Nasal cavity respiratory epithelium epithelial cell of viscerocranial mucosa (primary cell): Measurements from ENCODE around the gene GSTP1. TPM values are rescaled to one million over a fixed set of nuclear protein-coding genes. Genes with fewer than 3 reads are reported as not detected.

Experiments
- total RNA-seq: library from RNA; depleted of rRNA; stranded (reverse); fragments of >200 nt; gene quantifications from 2 replicates; pipeline ENCODE4 v1.2.3, GENCODE V29; 2014

Gene GSTP1
- 1,128 and 1,985 TPM in 2 replicates for total RNA-seq

DNA sequence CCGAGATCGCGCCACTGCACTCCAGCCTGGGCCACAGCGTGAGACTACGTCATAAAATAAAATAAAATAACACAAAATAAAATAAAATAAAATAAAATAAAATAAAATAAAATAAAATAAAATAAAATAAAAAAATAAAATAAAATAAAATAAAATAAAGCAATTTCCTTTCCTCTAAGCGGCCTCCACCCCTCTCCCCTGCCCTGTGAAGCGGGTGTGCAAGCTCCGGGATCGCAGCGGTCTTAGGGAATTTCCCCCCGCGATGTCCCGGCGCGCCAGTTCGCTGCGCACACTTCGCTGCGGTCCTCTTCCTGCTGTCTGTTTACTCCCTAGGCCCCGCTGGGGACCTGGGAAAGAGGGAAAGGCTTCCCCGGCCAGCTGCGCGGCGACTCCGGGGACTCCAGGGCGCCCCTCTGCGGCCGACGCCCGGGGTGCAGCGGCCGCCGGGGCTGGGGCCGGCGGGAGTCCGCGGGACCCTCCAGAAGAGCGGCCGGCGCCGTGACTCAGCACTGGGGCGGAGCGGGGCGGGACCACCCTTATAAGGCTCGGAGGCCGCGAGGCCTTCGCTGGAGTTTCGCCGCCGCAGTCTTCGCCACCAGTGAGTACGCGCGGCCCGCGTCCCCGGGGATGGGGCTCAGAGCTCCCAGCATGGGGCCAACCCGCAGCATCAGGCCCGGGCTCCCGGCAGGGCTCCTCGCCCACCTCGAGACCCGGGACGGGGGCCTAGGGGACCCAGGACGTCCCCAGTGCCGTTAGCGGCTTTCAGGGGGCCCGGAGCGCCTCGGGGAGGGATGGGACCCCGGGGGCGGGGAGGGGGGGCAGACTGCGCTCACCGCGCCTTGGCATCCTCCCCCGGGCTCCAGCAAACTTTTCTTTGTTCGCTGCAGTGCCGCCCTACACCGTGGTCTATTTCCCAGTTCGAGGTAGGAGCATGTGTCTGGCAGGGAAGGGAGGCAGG lies at the start of gene GSTP1:
Gene GSTP1 (plus strand): TSS at position 566 of the 958 bp plus-strand sequence. CDS start 32 bp downstream, at position 598.

GRCh38 chr11:67606492-67607295 lies 23.1 kb downstream of the GSTP1 start, which contains the start of gene NDUFV1:
Gene NDUFV1, plus strand, starts transcription at chr11:67606936. Its CDS starts 69 bp downstream, at chr11:67607005.

DNA sequence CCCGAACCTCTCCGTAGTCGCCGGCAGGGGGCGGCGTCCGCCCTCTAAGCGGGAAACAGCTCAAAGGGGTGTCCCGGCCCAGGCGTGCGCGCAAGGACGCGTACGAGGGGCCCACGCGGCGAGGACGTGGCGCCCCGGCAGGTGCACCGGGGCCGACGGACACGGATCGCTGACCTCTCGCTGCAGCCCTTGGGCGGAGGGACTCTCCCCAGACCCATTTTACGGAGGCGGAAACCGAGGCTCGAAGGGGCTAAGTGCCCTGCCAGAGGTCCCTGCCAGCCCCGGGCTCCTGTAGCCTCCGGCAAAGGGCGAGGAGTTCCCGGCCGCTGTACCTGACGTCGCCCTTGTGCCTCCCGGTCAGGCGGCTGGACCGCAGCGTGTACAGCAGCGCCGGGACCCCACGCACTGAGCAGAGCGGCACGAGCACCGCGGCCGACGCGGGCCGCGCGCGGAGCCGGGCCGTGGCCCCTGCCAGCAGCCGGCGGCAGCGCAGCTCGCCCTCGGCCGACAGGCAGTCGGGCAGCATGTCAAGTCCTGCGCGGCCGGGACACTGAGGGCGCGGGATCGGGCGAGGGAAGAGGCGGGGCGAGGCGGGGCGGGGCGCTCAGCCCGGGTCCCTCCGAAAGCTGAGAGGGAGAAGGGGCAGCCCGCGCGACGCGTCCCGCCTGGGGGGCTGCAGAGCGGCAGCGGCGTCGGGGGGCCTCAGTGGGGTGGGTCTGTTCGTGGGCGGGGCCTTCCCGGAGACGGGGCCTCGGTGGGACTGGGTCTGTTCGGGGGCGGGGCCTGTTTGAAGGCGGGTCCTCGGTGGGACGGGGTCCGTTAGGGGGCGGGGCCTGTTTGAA lies 46.0 kb downstream of the GSTP1 start, which contains the start of gene NUDT8:
Gene NUDT8 (minus strand): TSS at position 552 of the 842 bp plus-strand sequence. CDS start 26 bp downstream, at position 526.

Other genes starting within 250 kb of the GSTP1 start
- 28.0 and 29.8 TPM in 2 replicates for gene POLD4, start 230.3 kb upstream of the GSTP1 start, total RNA-seq
- gene CLCF1, start 210.2 kb upstream of the GSTP1 start, total RNA-seq = 3.2 and 3.8 TPM in 2 replicates
- gene RAD9A, start 191.8 kb upstream of the GSTP1 start, total RNA-seq = 5.6 and 7.9 TPM in 2 replicates
- gene PPP1CA, start 182.0 kb upstream of the GSTP1 start, total RNA-seq = 116 and 139 TPM in 2 replicates
- not detected in 2 replicates for gene TBC1D10C, start 179.7 kb upstream of the GSTP1 start, total RNA-seq
- gene CARNS1, start 168.1 kb upstream of the GSTP1 start, total RNA-seq = under 0.01 TPM in 1 of 2 replicates, not detected in the other
- gene RPS6KB2, start 155.3 kb upstream of the GSTP1 start, total RNA-seq = 46.5 and 72.5 TPM in 2 replicates
- gene PTPRCAP, start 146.1 kb upstream of the GSTP1 start, total RNA-seq = 0.28 TPM in 1 of 2 replicates, not detected in the other
- 100 and 118 TPM in 2 replicates for gene CORO1B, start 140.3 kb upstream of the GSTP1 start, total RNA-seq
- not detected in 2 replicates for gene GPR152, start 131.1 kb upstream of the GSTP1 start, total RNA-seq
- not detected in 2 replicates for gene CABP4, start 128.5 kb upstream of the GSTP1 start, total RNA-seq
- 19.8 and 57.7 TPM in 2 replicates for gene TMEM134, start 114.6 kb upstream of the GSTP1 start, total RNA-seq
- gene AIP, start 100.8 kb upstream of the GSTP1 start, total RNA-seq = 41.6 and 46.8 TPM in 2 replicates
- 22.9 and 32.5 TPM in 2 replicates for gene PITPNM1, start 78.4 kb upstream of the GSTP1 start, total RNA-seq
- 19.3 and 32.5 TPM in 2 replicates for gene CDK2AP2, start 75.7 kb upstream of the GSTP1 start, total RNA-seq
- gene CABP2, start 60.4 kb upstream of the GSTP1 start, total RNA-seq = not detected in 2 replicates
- gene NDUFV1, start 23.1 kb downstream of the GSTP1 start, total RNA-seq = 150 and 196 TPM in 2 replicates
- 7.8 and 8.5 TPM in 2 replicates for gene NUDT8, start 46.1 kb downstream of the GSTP1 start, total RNA-seq
- not detected in 2 replicates for gene TBX10, start 56.0 kb downstream of the GSTP1 start, total RNA-seq
- 0.14 TPM in 1 of 2 replicates, not detected in the other for gene ACY3, start 66.9 kb downstream of the GSTP1 start, total RNA-seq
- gene ALDH3B2, start 90.8 kb downstream of the GSTP1 start, total RNA-seq = 27.3 and 140 TPM in 2 replicates